SK-N-SH (cell line): ENCODE results near the gene UAP1L1.

Experiments used
- CTCF ChIP-seq: fragments of 200-600 bp; sonication (generic); IDR thresholded peaks from 2 replicates; pipeline ENCODE4 v1.6.1; 2017; ENCODE audit warnings: antibody characterized with exemption, mild to moderate bottlenecking, moderate library complexity
- EZH2phosphoT487 ChIP-seq: fragments of 200-600 bp; sonication (generic); IDR thresholded peaks from 2 replicates; pipeline ENCODE4 v1.6.1; 2017; ENCODE audit warnings: low read depth, mixed run types, mild to moderate bottlenecking, antibody characterized with exemption, moderate library complexity, borderline replicate concordance
- SIN3A ChIP-seq: IDR thresholded peaks from 2 replicates; pipeline ENCODE4 v1.6.1; 2012; ENCODE audit warnings: low read depth, mild to moderate bottlenecking, low read length, moderate library complexity, borderline replicate concordance
- TF ChIP-seq, protein P1 (sequence below): IDR thresholded peaks from 2 replicates; pipeline ENCODE4 v1.4.0; 2012; ENCODE audit warnings: low read depth
- TF ChIP-seq, protein P2 (sequence below): IDR thresholded peaks from 2 replicates; pipeline ENCODE4 v1.4.0; 2012; ENCODE audit warnings: low read depth, borderline replicate concordance

- TF ChIP-seq SIN3A (no peak), CTCF (no peak), EZH2phosphoT487 (no peak)
- TF ChIP-seq, protein P1, sequence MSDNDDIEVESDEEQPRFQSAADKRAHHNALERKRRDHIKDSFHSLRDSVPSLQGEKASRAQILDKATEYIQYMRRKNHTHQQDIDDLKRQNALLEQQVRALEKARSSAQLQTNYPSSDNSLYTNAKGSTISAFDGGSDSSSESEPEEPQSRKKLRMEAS, result no peak
- TF ChIP-seq, protein P2, sequence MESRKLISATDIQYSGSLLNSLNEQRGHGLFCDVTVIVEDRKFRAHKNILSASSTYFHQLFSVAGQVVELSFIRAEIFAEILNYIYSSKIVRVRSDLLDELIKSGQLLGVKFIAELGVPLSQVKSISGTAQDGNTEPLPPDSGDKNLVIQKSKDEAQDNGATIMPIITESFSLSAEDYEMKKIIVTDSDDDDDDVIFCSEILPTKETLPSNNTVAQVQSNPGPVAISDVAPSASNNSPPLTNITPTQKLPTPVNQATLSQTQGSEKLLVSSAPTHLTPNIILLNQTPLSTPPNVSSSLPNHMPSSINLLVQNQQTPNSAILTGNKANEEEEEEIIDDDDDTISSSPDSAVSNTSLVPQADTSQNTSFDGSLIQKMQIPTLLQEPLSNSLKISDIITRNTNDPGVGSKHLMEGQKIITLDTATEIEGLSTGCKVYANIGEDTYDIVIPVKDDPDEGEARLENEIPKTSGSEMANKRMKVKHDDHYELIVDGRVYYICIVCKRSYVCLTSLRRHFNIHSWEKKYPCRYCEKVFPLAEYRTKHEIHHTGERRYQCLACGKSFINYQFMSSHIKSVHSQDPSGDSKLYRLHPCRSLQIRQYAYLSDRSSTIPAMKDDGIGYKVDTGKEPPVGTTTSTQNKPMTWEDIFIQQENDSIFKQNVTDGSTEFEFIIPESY, result no peak
Observed at GRCh38 chr9:137128158-137128861, 51.0 kb downstream of the UAP1L1 start.
